Liver (tissue), 9 donors: ENCODE measurements around the gene CMTM4. TPM values are rescaled to one million over a fixed set of nuclear protein-coding genes. Genes with fewer than 3 reads are reported as not detected.

Experiments used
- DNase-seq: peaks from one replicate; pipeline ENCODE4 v3.0.0-alpha.2; 2017; ENCODE audit warnings: low spot score
- H3K27ac ChIP-seq, 2 donors: one replicate each; pipeline ENCODE4 v1.7.0; 2013; ENCODE audit warnings: inconsistent platforms in 2 of 2, low read length in 2 of 2, control low read depth in 1 of 2, low read depth in 1 of 2, mild to moderate bottlenecking in 1 of 2
- H3K27me3 ChIP-seq, 4 donors: one replicate each; pipeline versions ENCODE4 v1.6.1 to v1.7.0; 2013; ENCODE audit warnings: low read length in 3 of 4, inconsistent platforms in 1 of 4, mild to moderate bottlenecking in 1 of 4, moderate library complexity in 1 of 4; ENCODE audit not compliant: control insufficient read depth in 4 of 4, insufficient read depth in 4 of 4
- H3K36me3 ChIP-seq, 4 donors: one replicate each; pipeline versions ENCODE4 v1.6.1 to v1.7.0; 2013; ENCODE audit warnings: low read length in 3 of 4, mild to moderate bottlenecking in 3 of 4, low read depth in 1 of 4, moderate library complexity in 1 of 4; ENCODE audit not compliant: control insufficient read depth in 4 of 4, insufficient read depth in 3 of 4
- H3K4me1 ChIP-seq, 4 donors: one replicate each; pipeline versions ENCODE4 v1.6.1 to v1.7.0; 2013; ENCODE audit warnings: low read length in 3 of 4, mild to moderate bottlenecking in 3 of 4, moderate library complexity in 1 of 4; ENCODE audit not compliant: control insufficient read depth in 4 of 4, insufficient read depth in 4 of 4
- H3K4me3 ChIP-seq, 3 donors: one replicate each; pipeline versions ENCODE4 v1.6.1 to v1.7.0; 2013; ENCODE audit warnings: low read length in 3 of 3, control low read depth in 1 of 3, low read depth in 1 of 3, mild to moderate bottlenecking in 1 of 3
- H3K9ac ChIP-seq, 2 donors: one replicate each; pipeline ENCODE4 v1.7.0; 2013; ENCODE audit warnings: low read length in 2 of 2, mild to moderate bottlenecking in 2 of 2, moderate library complexity in 2 of 2, control low read depth in 1 of 2, low read depth in 1 of 2
- H3K9me3 ChIP-seq, 4 donors: one replicate each; pipeline versions ENCODE4 v1.6.1 to v1.7.0; 2013; ENCODE audit warnings: low read length in 3 of 4; ENCODE audit not compliant: control insufficient read depth in 4 of 4
- ATF3 ChIP-seq: IDR thresholded peaks from 2 replicates; pipeline ENCODE4 v1.6.1; 2016; ENCODE audit warnings: antibody characterized with exemption
- CTCF ChIP-seq: fragments of 150-350 bp; IDR thresholded peaks from 2 replicates; pipeline ENCODE4 v1.5.1; 2017; ENCODE audit warnings: improper control_type of control experiment, low read depth, low read length; ENCODE audit not compliant: missing input control
- EGR1 ChIP-seq, 2 donors: IDR thresholded peaks; 2 replicates each; pipeline ENCODE4 v1.6.1; 2016 to 2018; ENCODE audit warnings: antibody characterized with exemption in 2 of 2, low read depth in 2 of 2
- FOXA1 ChIP-seq: IDR thresholded peaks from 2 replicates; pipeline ENCODE4 v1.6.1; 2016; ENCODE audit warnings: antibody characterized with exemption
- FOXA2 ChIP-seq: IDR thresholded peaks from 2 replicates; pipeline ENCODE4 v1.6.1; 2016; ENCODE audit warnings: antibody characterized with exemption
- GABPA ChIP-seq, 2 donors: IDR thresholded peaks in 1 of 2; conservative IDR thresholded peaks in 1 of 2; 2 replicates each; pipeline ENCODE4 v1.6.1; 2016; ENCODE audit warnings: antibody characterized with exemption in 2 of 2, mild to moderate bottlenecking in 1 of 2, moderate library complexity in 1 of 2
- HNF4A ChIP-seq, 2 donors: conservative IDR thresholded peaks; 2 replicates each; pipeline ENCODE4 v1.6.1; 2016; ENCODE audit warnings: antibody characterized with exemption in 2 of 2, mild to moderate bottlenecking in 2 of 2
- HNF4G ChIP-seq: IDR thresholded peaks from 2 replicates; pipeline ENCODE4 v1.6.1; 2016; ENCODE audit warnings: antibody characterized with exemption
- JUND ChIP-seq, 2 donors: IDR thresholded peaks; 2 replicates each; pipeline ENCODE4 v1.6.1; 2016; ENCODE audit warnings: antibody characterized with exemption in 2 of 2
- MAX ChIP-seq: IDR thresholded peaks from 2 replicates; pipeline ENCODE4 v1.6.1; 2016; ENCODE audit warnings: antibody characterized with exemption
- NR2F2 ChIP-seq: IDR thresholded peaks from 2 replicates; pipeline ENCODE4 v1.6.1; 2016; ENCODE audit warnings: antibody characterized with exemption
- RAD21 ChIP-seq, 2 donors: IDR thresholded peaks; 2 replicates each; pipeline ENCODE4 v1.6.1; 2016; ENCODE audit warnings: antibody characterized with exemption in 2 of 2, mild to moderate bottlenecking in 2 of 2
- REST ChIP-seq: IDR thresholded peaks from 2 replicates; pipeline ENCODE4 v1.6.1; 2016; ENCODE audit warnings: antibody characterized with exemption, mild to moderate bottlenecking
- RXRA ChIP-seq, 2 donors: IDR thresholded peaks; 2 replicates each; pipeline ENCODE4 v1.6.1; 2017 to 2018; ENCODE audit warnings: antibody characterized with exemption in 2 of 2, mild to moderate bottlenecking in 1 of 2
- SP1 ChIP-seq: IDR thresholded peaks from 2 replicates; pipeline ENCODE4 v1.6.1; 2018; ENCODE audit warnings: antibody characterized with exemption, mild to moderate bottlenecking
- TAF1 ChIP-seq: conservative IDR thresholded peaks from 2 replicates; pipeline ENCODE4 v1.6.1; 2016; ENCODE audit warnings: antibody characterized with exemption, mild to moderate bottlenecking
- YY1 ChIP-seq: IDR thresholded peaks from 2 replicates; pipeline ENCODE4 v1.6.1; 2016; ENCODE audit warnings: antibody characterized with exemption, mild to moderate bottlenecking
- ZBTB33 ChIP-seq: IDR thresholded peaks from 2 replicates; pipeline ENCODE4 v1.6.1; 2016; ENCODE audit warnings: antibody characterized with exemption
- WGBS: extraction: QIAGEN DNeasy Blood & Tissue Kit; methylation state at CpG from one replicate; pipeline ENCODE4 v1.1.7; 2013; 5-methylcytosine and 5-hydroxymethylcytosine counted together
- polyA plus RNA-seq, 2 donors: library from polyadenylated mRNA; stranded (reverse) in 1 of 2; unstranded in 1 of 2; fragments of 200-250 nt in 1 of 2; fragments of >200 nt in 1 of 2; fragmentation: Nextera tagmentation in 1 of 2; extraction: Ambion mirVana in 1 of 2; gene quantifications; one replicate each; pipeline versions ENCODE4 v1.2.1 to v1.2.3, GENCODE V29; 2013 to 2015
- total RNA-seq, 2 donors: library from RNA; depleted of rRNA; stranded (reverse); fragments of >200 nt; gene quantifications; one replicate each; pipeline ENCODE4 v1.2.3, GENCODE V29; 2014
- donor health status: healthy.
- donor health status: healthy.
- donor health status: healthy.
- donor health status: healthy.
- donor health status: healthy.

Gene CMTM4
- total and polyA plus RNA-seq, 4 donors, result 2.9 to 19.7 (median 6.3) TPM

- TF ChIP-seq YY1 (peak; percentile 72), REST (no peak), HNF4A (conservative IDR thresholded peaks at IDR 0.05) (peak in 1 of 2 donors; percentile 33), FOXA1 (no peak), SP1 (peak; percentile 29), JUND (IDR thresholded peaks at IDR 0.05) (peak in 1 of 2 donors; percentile 10), RAD21 (IDR thresholded peaks at IDR 0.05) (peak in 1 of 2 donors; percentile 17), RXRA (IDR thresholded peaks at IDR 0.05) (peak in 1 of 2 donors; percentile 35), FOXA2 (no peak), EGR1 (IDR thresholded peaks at IDR 0.05; ENCODE audit: low read depth in 2 of 2) (no peak)
- no peaks in the 10 kb centered on the region for H3K27me3 ChIP-seq
- H3K9ac ChIP-seq, result no peak overlapping the region
- WGBS, result 55% methylated on average over 7 of the region's 7 CpGs
- H3K9me3 ChIP-seq, result no peaks in the 10 kb centered on the region
- no peaks in the 10 kb centered on the region for H3K36me3 ChIP-seq
- H3K4me1 ChIP-seq, result peaks cover 8 to 22% (median 13%) of the 10 kb centered on the region in 4 donors
- no peak overlapping the region for H3K4me3 ChIP-seq
- H3K27ac ChIP-seq, result peak overlapping the region in 1 of 2 donors; percentile 34
- no peak for DNase-seq
These were observed 6.3 kb downstream of the CMTM4 start for GRCh38 chr16:66690106-66690847.

GRCh38 chr16:66689282-66689681, 7.3 kb downstream of the CMTM4 start:
- WGBS, result 86% methylated on average over 6 of the region's 6 CpGs
- Histone ChIP-seq H3K27ac (no peak overlapping the region), H3K27me3 (no peaks in the 10 kb centered on the region), H3K9ac (no peak overlapping the region), H3K36me3 (no peaks in the 10 kb centered on the region), H3K9me3 (no peaks in the 10 kb centered on the region), H3K4me1 (peaks cover 8 to 21% (median 13%) of the 10 kb centered on the region in 4 donors), H3K4me3 (no peak overlapping the region)
- no peak for TF ChIP-seq GABPA (IDR thresholded peaks at IDR 0.05 in 1 of 2, conservative IDR thresholded peaks at IDR 0.05 in 1 of 2)
- no peak for TF ChIP-seq SP1
- no peak for TF ChIP-seq TAF1
- no peak for TF ChIP-seq HNF4A (conservative IDR thresholded peaks at IDR 0.05)
- no peak for TF ChIP-seq FOXA1
- TF ChIP-seq HNF4G, result no peak
- no peak for TF ChIP-seq CTCF
- no peak for TF ChIP-seq REST
- no peak for TF ChIP-seq RXRA (IDR thresholded peaks at IDR 0.05)
- TF ChIP-seq YY1, result no peak
- TF ChIP-seq EGR1 (IDR thresholded peaks at IDR 0.05; ENCODE audit: low read depth in 2 of 2), result no peak
- TF ChIP-seq NR2F2, result no peak
- TF ChIP-seq MAX, result no peak
- no peak for TF ChIP-seq ATF3
- TF ChIP-seq FOXA2, result no peak
- no peak for TF ChIP-seq RAD21 (IDR thresholded peaks at IDR 0.05)
- TF ChIP-seq ZBTB33, result no peak
- no peak for TF ChIP-seq JUND (IDR thresholded peaks at IDR 0.05)
- DNase-seq, result no peak
